HepG2 (cell line): Measurements from ENCODE around the gene SOAT2. TPM values are rescaled to one million over a fixed set of nuclear protein-coding genes. Genes with fewer than 3 reads are reported as not detected.

Experiments
- ATAC-seq: fragments of 200-7000 bp; cut with Tn5 transposase; 3 replicates; pipeline ENCODE4 v1.9.1; 2020; ENCODE audit warnings: mild to moderate bottlenecking, moderate library complexity
- BruUV-seq: library from RNA; stranded (reverse); fragments of 400-500 nt; replicated peaks from 2 replicates; lab custom pipeline; 2021; lab: Mats Ljungman, UMichigan
- CTCF ChIA-PET: fragments of 300-600 bp; formaldehyde crosslinking; extraction: SDS; loops from one replicate; lab custom pipeline; 2021; ENCODE audit warnings: low total read pairs, inconsistent platforms, low intra/inter-chr PET ratio; lab: Yijun Ruan, JAX
- POLR2A ChIA-PET: fragments of 350-600 bp; sonication (Branson Sonifier 250); formaldehyde crosslinking; loops from one replicate; lab custom pipeline; 2020; ENCODE audit warnings: antibody characterized with exemption, inconsistent platforms; lab: Yijun Ruan, JAX
- DNase-seq: peaks from one replicate; pipeline ENCODE4 v3.0.0-alpha.2; 2015; ENCODE audit warnings: low spot score
- FAIRE-seq: peaks from 3 replicates; lab custom pipeline; 2011; peaks lifted over from hg19 to GRCh38; lab: Jason Lieb, UNC
- H2AFZ ChIP-seq: one replicate; pipeline ENCODE4 v1.6.1; 2011; ENCODE audit warnings: low read length, inconsistent platforms
- H3K27ac ChIP-seq: fragments of 300-600 bp; 3 replicates; pipeline ENCODE4 v1.8.0; 2011; ENCODE audit warnings: mixed run types, mild to moderate bottlenecking, mixed read lengths, low read length, inconsistent platforms; ENCODE audit not compliant: insufficient read depth; ENCODE audit errors: extremely low read length
- H3K27me3 ChIP-seq, 2 experiments: fragments of 200-600 bp in 1 of 2; 2 replicates in 1 of 2; 3 replicates in 1 of 2; pipeline versions ENCODE4 v1.6.0 to v1.8.0; 2011; ENCODE audit warnings: low read length in 2 of 2, mild to moderate bottlenecking in 2 of 2, moderate library complexity in 2 of 2, inconsistent platforms in 1 of 2; ENCODE audit not compliant: insufficient read depth in 2 of 2, control insufficient read depth in 1 of 2
- H3K36me3 ChIP-seq, 2 experiments: fragments of 200-600 bp in 1 of 2; replicated peaks in 1 of 2; 2 replicates in 1 of 2; 3 replicates in 1 of 2; pipeline versions ENCODE4 v1.5.1 to v1.8.0; 2011; ENCODE audit warnings: low read length in 2 of 2, inconsistent platforms in 1 of 2; ENCODE audit not compliant: insufficient read depth in 2 of 2, control insufficient read depth in 1 of 2
- H3K4me1 ChIP-seq: 2 replicates; pipeline ENCODE4 v1.5.1; 2012; ENCODE audit warnings: low read length, inconsistent platforms; ENCODE audit not compliant: insufficient read depth
- H3K4me2 ChIP-seq: 2 replicates; pipeline ENCODE4 v1.6.0; 2011; ENCODE audit warnings: low read depth, low read length, inconsistent platforms
- H3K4me3 ChIP-seq, 3 experiments: fragments of 200-600 bp in 1 of 3; sonication (generic), shearing (Covaris generic) in 1 of 3; replicated peaks in 1 of 3; 2 replicates each; pipeline ENCODE4 v1.5.1; 2011 to 2016; ENCODE audit warnings: low read length in 3 of 3, inconsistent platforms in 2 of 3, low read depth in 2 of 3, mild to moderate bottlenecking in 2 of 3, control low read depth in 1 of 3, mixed read lengths in 1 of 3; ENCODE audit not compliant: insufficient read depth in 1 of 3
- H3K79me2 ChIP-seq: one replicate; pipeline ENCODE4 v1.6.1; 2011; ENCODE audit warnings: low read length, inconsistent platforms; ENCODE audit not compliant: insufficient read depth
- H3K9ac ChIP-seq: 2 replicates; pipeline ENCODE4 v1.6.0; 2011; ENCODE audit warnings: mild to moderate bottlenecking, low read depth, low read length, inconsistent platforms; ENCODE audit not compliant: insufficient read depth
- H3K9me3 ChIP-seq: 2 replicates; pipeline ENCODE4 v1.5.1; 2012; ENCODE audit warnings: mild to moderate bottlenecking, low read length
- H4K20me1 ChIP-seq: 2 replicates; pipeline ENCODE4 v1.6.0; 2011; ENCODE audit warnings: inconsistent platforms, mild to moderate bottlenecking, low read length, moderate library complexity; ENCODE audit not compliant: insufficient read depth
- ISL2 ChIP-seq: sonication (generic); formaldehyde crosslinking; IDR thresholded peaks from 2 replicates; pipeline ENCODE4 v1.5.0; 2020; ENCODE audit warnings: missing genetic modification reagents
- KDM4B ChIP-seq: sonication (generic); formaldehyde crosslinking; IDR thresholded peaks from 2 replicates; pipeline ENCODE4 v1.4.0; 2020; ENCODE audit warnings: missing genetic modification reagents
- NFATC3 ChIP-seq: sonication (generic); formaldehyde crosslinking; IDR thresholded peaks from 2 replicates; pipeline ENCODE4 v1.5.1; 2020; ENCODE audit warnings: mild to moderate bottlenecking, missing genetic modification reagents
- NONO ChIP-seq, 2 experiments: fragments of 450-650 bp in 1 of 2; sonication (generic) in 1 of 2; formaldehyde crosslinking in 1 of 2; IDR thresholded peaks in 1 of 2; conservative IDR thresholded peaks in 1 of 2; 2 replicates each; pipeline versions ENCODE4 v1.6.1 to v1.8.0; 2017 to 2022; ENCODE audit warnings: mild to moderate bottlenecking in 1 of 2, missing genetic modification reagents in 1 of 2, moderate library complexity in 1 of 2
- PHF21A ChIP-seq: sonication (generic); formaldehyde crosslinking; IDR thresholded peaks from 2 replicates; pipeline ENCODE4 v1.5.0; 2020; ENCODE audit warnings: mild to moderate bottlenecking, missing genetic modification reagents
- POGZ ChIP-seq: sonication (generic); formaldehyde crosslinking; IDR thresholded peaks from 2 replicates; pipeline ENCODE4 v1.4.0; 2020; ENCODE audit warnings: mild to moderate bottlenecking, missing genetic modification reagents
- PPARG ChIP-seq: conservative IDR thresholded peaks from 2 replicates; pipeline ENCODE4 v1.6.1; 2016; ENCODE audit warnings: missing biosample characterization, missing genetic modification reagents
- SP2 ChIP-seq: sonication (generic); formaldehyde crosslinking; IDR thresholded peaks from 2 replicates; pipeline ENCODE4 v1.5.1; 2020; ENCODE audit warnings: mild to moderate bottlenecking, missing genetic modification reagents
- ZFYVE20 ChIP-seq: sonication (generic); formaldehyde crosslinking; IDR thresholded peaks from 2 replicates; pipeline ENCODE4 v1.8.0; 2023; ENCODE audit warnings: low read depth, mild to moderate bottlenecking, moderate library complexity, missing genetic modification reagents, borderline replicate concordance
- ZKSCAN1 ChIP-seq: fragments of 150-350 bp; IDR thresholded peaks from 2 replicates; pipeline ENCODE4 v1.6.1; 2014; ENCODE audit warnings: low read length
- ZNF263 ChIP-seq: sonication (generic); formaldehyde crosslinking; IDR thresholded peaks from 2 replicates; pipeline ENCODE4 v1.4.0; 2020; ENCODE audit warnings: missing genetic modification reagents
- ZNF3 ChIP-seq: IDR thresholded peaks from 2 replicates; pipeline ENCODE4 v1.7.0; 2017; ENCODE audit warnings: inconsistent platforms
- ZNF703 ChIP-seq: sonication (generic); formaldehyde crosslinking; IDR thresholded peaks from 2 replicates; pipeline ENCODE4 v1.5.1; 2020; ENCODE audit warnings: missing genetic modification reagents, mild to moderate bottlenecking, moderate library complexity, borderline replicate concordance
- WGBS: methylation state at CpG from one replicate; pipeline ENCODE4 v1.1.6; 2017; ENCODE audit warnings: low lambda C conversion rate; 5-methylcytosine and 5-hydroxymethylcytosine counted together
- in situ Hi-C: cut with HindIII; loops from 2 replicates; pipeline ENCODE4 v1.10.0; 2017; ENCODE audit warnings: low pct_unique_long_range_greater_than_20kb; ENCODE audit not compliant: extremely low pct_ligation_motif_present
- intact Hi-C: fragments of 100-400 bp; cut with micrococcal nuclease; formaldehyde crosslinking; loops from one replicate; pipeline ENCODE4 v1.10.0; 2022; ENCODE audit not compliant: unreplicated experiment
- polyA plus RNA-seq, 8 experiments: library from polyadenylated mRNA; depleted of rRNA in 3 of 8; stranded (reverse) in 7 of 8; unstranded in 1 of 8; fragments of >200 nt; fragmentation: Illumina TruSeq in 4 of 8; extraction: Trizol in 4 of 8; gene quantifications; 2 replicates each; pipeline versions ENCODE4 v1.2.1 to v1.2.3, GENCODE V29; 2011 to 2016; ENCODE audit warnings: low read depth in 4 of 8, missing spikeins in 1 of 8, mixed read lengths in 1 of 8; ENCODE audit not compliant: insufficient read depth in 1 of 8
- total RNA-seq, 5 experiments: library from RNA; depleted of rRNA; stranded (reverse); fragments of >200 nt; fragmentation: Illumina TruSeq; extraction: Trizol; gene quantifications; 2 replicates each; pipeline ENCODE4 v1.2.3, GENCODE V29; 2016; ENCODE audit warnings: low read depth in 1 of 5
- TF ChIP-seq, protein P1 (sequence below): sonication (generic); formaldehyde crosslinking; IDR thresholded peaks from 2 replicates; pipeline ENCODE4 v1.8.0; 2022; ENCODE audit warnings: mild to moderate bottlenecking, missing genetic modification reagents
- TF ChIP-seq, protein P2 (sequence below): IDR thresholded peaks from 2 replicates; pipeline ENCODE4 v1.6.1; 2016; ENCODE audit warnings: control low read depth

The SOAT2 gene
- total and polyA plus RNA-seq, 2 of the 13 experiments (the other 11 are each of a cell fraction or from before 2014, with no cell fraction given), result 14.9 to 108 TPM

GRCh38 chr12:53101266-53101665, 2.0 kb upstream of the SOAT2 start:
- FAIRE-seq (no peak), ATAC-seq (no peak), DNase-seq (no peak)
- Histone ChIP-seq H3K4me3 (no peak overlapping the region), H4K20me1 (no peaks in the 10 kb centered on the region), H3K9ac (no peak overlapping the region), H3K79me2 (no peaks in the 10 kb centered on the region), H3K4me1 (peaks cover 97% of the 10 kb centered on the region), H3K36me3 (peaks cover 0 to 5% of the 10 kb centered on the region in 2 experiments; a peak in 2 of 5 replicates), H3K4me2 (no peak overlapping the region), H3K27ac (no peak overlapping the region), H3K27me3 (peaks cover 0 to 6% of the 10 kb centered on the region in 2 experiments; a peak in 2 of 5 replicates), H3K9me3 (no peaks in the 10 kb centered on the region), H2AFZ (no peak overlapping the region)
- BruUV-seq, result no TSS peak
- in situ Hi-C loops (loop anchor here (5.0 kb wide), 1 partner anchor 39 kb away; no protein-coding TSS in a partner anchor), intact Hi-C loops (loop anchor here (5.0 kb wide), 1 partner anchor 46 kb away; no protein-coding TSS in a partner anchor)
- ChIA-PET CTCF (no interaction called here), POLR2A (interaction anchor here (1.1 to 5.4 kb wide), 6 partner anchors 22 to 57 kb away, joined by 3 to 102 read pairs (median 35); partner anchors contain the start of genes SPRYD3 and TNS2)
- 75% methylated on average over 6 of the region's 7 CpGs for WGBS
- TF ChIP-seq ISL2, result no peak
- no peak for TF ChIP-seq NONO (IDR thresholded peaks at IDR 0.05)
- no peak for TF ChIP-seq NONO (CRISPR knock-in tag; conservative IDR thresholded peaks at IDR 0.05)
- no peak for TF ChIP-seq PPARG (CRISPR knock-in tag)
- no peak for TF ChIP-seq NFATC3 (CRISPR knock-in tag)
- TF ChIP-seq SP2 (CRISPR knock-in tag), result no peak
- no peak for TF ChIP-seq PHF21A (CRISPR knock-in tag)
- TF ChIP-seq ZKSCAN1, result no peak
- TF ChIP-seq POGZ (CRISPR knock-in tag), result no peak
- TF ChIP-seq, protein P1, sequence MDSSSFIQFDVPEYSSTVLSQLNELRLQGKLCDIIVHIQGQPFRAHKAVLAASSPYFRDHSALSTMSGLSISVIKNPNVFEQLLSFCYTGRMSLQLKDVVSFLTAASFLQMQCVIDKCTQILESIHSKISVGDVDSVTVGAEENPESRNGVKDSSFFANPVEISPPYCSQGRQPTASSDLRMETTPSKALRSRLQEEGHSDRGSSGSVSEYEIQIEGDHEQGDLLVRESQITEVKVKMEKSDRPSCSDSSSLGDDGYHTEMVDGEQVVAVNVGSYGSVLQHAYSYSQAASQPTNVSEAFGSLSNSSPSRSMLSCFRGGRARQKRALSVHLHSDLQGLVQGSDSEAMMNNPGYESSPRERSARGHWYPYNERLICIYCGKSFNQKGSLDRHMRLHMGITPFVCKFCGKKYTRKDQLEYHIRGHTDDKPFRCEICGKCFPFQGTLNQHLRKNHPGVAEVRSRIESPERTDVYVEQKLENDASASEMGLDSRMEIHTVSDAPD (CRISPR knock-in tag), result no peak
- TF ChIP-seq KDM4B, result no peak
- TF ChIP-seq, protein P2, sequence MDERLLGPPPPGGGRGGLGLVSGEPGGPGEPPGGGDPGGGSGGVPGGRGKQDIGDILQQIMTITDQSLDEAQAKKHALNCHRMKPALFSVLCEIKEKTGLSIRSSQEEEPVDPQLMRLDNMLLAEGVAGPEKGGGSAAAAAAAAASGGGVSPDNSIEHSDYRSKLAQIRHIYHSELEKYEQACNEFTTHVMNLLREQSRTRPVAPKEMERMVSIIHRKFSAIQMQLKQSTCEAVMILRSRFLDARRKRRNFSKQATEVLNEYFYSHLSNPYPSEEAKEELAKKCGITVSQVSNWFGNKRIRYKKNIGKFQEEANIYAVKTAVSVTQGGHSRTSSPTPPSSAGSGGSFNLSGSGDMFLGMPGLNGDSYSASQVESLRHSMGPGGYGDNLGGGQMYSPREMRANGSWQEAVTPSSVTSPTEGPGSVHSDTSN, result no peak
- TF ChIP-seq ZFYVE20, result no peak
- TF ChIP-seq ZNF703 (CRISPR knock-in tag), result no peak
- TF ChIP-seq ZNF263 (CRISPR knock-in tag), result no peak
- TF ChIP-seq ZNF3 (CRISPR knock-in tag), result no peak
